Adrenal gland (tissue), 5 donors: ENCODE results near the gene SLC6A8.

Experiments
- POLR2A ChIP-seq, 2 donors: fragments of 450-650 bp; IDR thresholded peaks; one replicate each; pipeline ENCODE4 v1.6.1; 2017; ENCODE audit warnings: antibody characterized with exemption in 2 of 2, mild to moderate bottlenecking in 2 of 2, moderate library complexity in 1 of 2
- TF ChIP-seq, protein P1 (sequence below), 6 experiments: fragments of 450-650 bp in 4 of 6; fragments of 200-600 bp in 2 of 6; sonication (generic) in 1 of 6; IDR thresholded peaks; 1 replicate in 5 of 6; 2 replicates in 1 of 6; pipeline versions ENCODE4 v1.5.1 to v1.8.0; 2016 to 2021; ENCODE audit warnings: antibody characterized with exemption in 6 of 6, mild to moderate bottlenecking in 2 of 6, moderate library complexity in 1 of 6
- donor health status: DM: no; HTN: no; CAD: no.

GRCh38 chrX:153725039-153725831 lies 37.5 kb downstream of the SLC6A8 start:
- TF ChIP-seq, protein P1, sequence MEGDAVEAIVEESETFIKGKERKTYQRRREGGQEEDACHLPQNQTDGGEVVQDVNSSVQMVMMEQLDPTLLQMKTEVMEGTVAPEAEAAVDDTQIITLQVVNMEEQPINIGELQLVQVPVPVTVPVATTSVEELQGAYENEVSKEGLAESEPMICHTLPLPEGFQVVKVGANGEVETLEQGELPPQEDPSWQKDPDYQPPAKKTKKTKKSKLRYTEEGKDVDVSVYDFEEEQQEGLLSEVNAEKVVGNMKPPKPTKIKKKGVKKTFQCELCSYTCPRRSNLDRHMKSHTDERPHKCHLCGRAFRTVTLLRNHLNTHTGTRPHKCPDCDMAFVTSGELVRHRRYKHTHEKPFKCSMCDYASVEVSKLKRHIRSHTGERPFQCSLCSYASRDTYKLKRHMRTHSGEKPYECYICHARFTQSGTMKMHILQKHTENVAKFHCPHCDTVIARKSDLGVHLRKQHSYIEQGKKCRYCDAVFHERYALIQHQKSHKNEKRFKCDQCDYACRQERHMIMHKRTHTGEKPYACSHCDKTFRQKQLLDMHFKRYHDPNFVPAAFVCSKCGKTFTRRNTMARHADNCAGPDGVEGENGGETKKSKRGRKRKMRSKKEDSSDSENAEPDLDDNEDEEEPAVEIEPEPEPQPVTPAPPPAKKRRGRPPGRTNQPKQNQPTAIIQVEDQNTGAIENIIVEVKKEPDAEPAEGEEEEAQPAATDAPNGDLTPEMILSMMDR (IDR thresholded peaks at IDR 0.05), result no peak
- TF ChIP-seq POLR2A (IDR thresholded peaks at IDR 0.05), result no peak
